Uterus (tissue), 2 donors: ENCODE results near the gene UNCX.

ENCODE experiments used
- CTCF ChIP-seq, 4 experiments: fragments of 200-600 bp in 2 of 4; fragments of 450-650 bp in 2 of 4; sonication (generic) in 2 of 4; IDR thresholded peaks; one replicate each; pipeline ENCODE4 v1.5.1; 2016 to 2019; ENCODE audit warnings: antibody characterized with exemption in 4 of 4, mild to moderate bottlenecking in 2 of 4, moderate library complexity in 1 of 4
- POLR2A ChIP-seq, 2 donors: fragments of 450-650 bp; IDR thresholded peaks; one replicate each; pipeline ENCODE4 v1.6.1; 2016; ENCODE audit warnings: antibody characterized with exemption in 2 of 2, mild to moderate bottlenecking in 1 of 2, moderate library complexity in 1 of 2

DNA sequence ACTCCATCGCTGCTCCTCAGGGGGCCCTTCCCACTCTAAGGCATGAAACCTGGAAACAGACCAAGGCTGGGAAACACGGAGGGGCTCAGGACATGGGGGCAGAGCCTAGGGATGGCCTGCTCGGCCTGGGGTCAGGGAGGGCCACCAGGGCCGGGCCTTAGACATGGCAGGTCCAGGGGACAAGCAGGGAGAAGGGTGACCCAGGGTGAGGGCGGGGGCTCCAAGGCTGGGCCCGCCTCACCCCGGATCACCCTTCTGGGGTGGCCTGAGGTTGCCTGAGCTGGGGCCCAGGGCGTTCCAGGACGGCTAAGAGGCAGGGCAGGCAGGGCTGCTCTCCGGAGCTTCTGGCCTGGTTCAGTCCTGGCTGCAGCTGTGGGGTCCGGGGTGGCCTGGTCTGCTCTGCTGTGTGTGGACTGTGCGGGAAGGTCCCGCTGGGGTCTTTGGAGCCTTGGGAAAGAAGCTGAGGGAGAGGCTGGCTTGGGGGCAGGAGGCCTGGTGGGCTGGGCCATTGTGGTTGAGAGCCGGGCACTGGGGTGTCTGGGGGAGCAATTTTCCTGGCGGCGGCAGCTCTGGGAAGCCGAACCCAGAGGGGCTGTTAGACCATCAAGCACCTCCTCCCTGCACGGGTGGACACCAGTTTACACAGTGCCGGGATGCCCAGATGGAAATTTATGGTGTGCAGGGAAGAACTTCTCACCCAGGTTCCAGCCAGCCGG, 52.2 kb downstream of the UNCX start:
- no peak for TF ChIP-seq CTCF (IDR thresholded peaks at IDR 0.05)
- no peak for TF ChIP-seq POLR2A (IDR thresholded peaks at IDR 0.05)
